Omental fat pad (tissue), 4 donors: ENCODE data around the gene GFPT1. TPM values are rescaled to one million over a fixed set of nuclear protein-coding genes. Genes with fewer than 3 reads are reported as not detected.

Experiments used
- ATAC-seq: fragments of 150-250 bp; one replicate; pipeline ENCODE4 v1.9.1; 2016; ENCODE audit warnings: mild to moderate bottlenecking, moderate library complexity; ENCODE audit not compliant: low FRiP score
- DNase-seq: peaks from one replicate; pipeline ENCODE4 v3.0.0-alpha.2; 2019; ENCODE audit warnings: low spot score
- CTCF ChIP-seq, 3 donors: fragments of 450-650 bp; IDR thresholded peaks; one replicate each; pipeline ENCODE4 v1.5.1; 2016 to 2017; ENCODE audit warnings: antibody characterized with exemption in 3 of 3, mild to moderate bottlenecking in 3 of 3, moderate library complexity in 2 of 3
- total RNA-seq, 4 donors: library from RNA; depleted of rRNA; stranded (reverse); fragments of >200 nt; gene quantifications; one replicate each; pipeline ENCODE4 v1.1.0, GENCODE V29; 2016

Gene GFPT1
- total RNA-seq, 4 donors from 2014 or later: 32.9 to 105 (median 54.5) TPM

DNA sequence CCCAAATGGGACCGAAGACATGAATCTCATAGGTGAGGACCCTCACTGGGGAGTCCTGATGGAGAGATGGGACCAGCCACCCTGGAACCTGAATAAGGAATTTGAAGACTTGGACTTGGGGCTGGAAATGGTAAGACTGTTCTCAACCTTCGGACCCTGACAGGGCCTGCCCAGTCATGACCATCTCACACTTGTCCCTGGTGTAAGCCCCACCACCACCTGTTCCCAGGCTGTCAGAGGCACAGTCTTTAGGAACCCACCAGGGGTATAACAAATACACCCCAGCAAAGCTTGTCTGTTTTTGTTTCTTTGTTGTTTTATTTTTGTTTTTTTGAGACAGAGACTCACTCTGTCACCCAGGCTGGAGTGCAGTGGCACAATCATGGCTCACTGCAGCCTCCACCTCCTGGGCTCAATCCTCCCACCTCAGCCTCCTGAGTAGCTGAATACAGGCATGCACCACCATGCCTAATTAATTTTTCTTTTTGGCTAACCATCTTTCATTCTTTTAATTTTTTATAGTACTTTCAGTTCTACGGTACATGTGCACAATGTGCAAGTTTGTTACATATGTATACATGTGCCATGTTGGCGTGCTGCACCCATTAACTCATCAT lies 106.1 kb downstream of the GFPT1 start:
- DNase-seq: no peak
- no peak for ATAC-seq
- no peak for TF ChIP-seq CTCF (IDR thresholded peaks at IDR 0.05)

GRCh38 chr2:69279931-69280681 lies 106.9 kb downstream of the GFPT1 start:
- ATAC-seq (no peak), DNase-seq (no peak)
- no peak for TF ChIP-seq CTCF (IDR thresholded peaks at IDR 0.05)

GRCh38 chr2:69279211-69279610 lies 107.8 kb downstream of the GFPT1 start:
- no peak for DNase-seq
- TF ChIP-seq CTCF (IDR thresholded peaks at IDR 0.05): no peak
- no peak for ATAC-seq

- no peak for DNase-seq
- no peak for TF ChIP-seq CTCF (IDR thresholded peaks at IDR 0.05)
- no peak for ATAC-seq
These were observed 108.7 kb downstream of the GFPT1 start for GRCh38 chr2:69278366-69278765.

GRCh38 chr2:69275490-69275889 lies 111.5 kb downstream of the GFPT1 start:
- no peak for ATAC-seq
- no peak for DNase-seq
- TF ChIP-seq CTCF (IDR thresholded peaks at IDR 0.05): no peak

DNA sequence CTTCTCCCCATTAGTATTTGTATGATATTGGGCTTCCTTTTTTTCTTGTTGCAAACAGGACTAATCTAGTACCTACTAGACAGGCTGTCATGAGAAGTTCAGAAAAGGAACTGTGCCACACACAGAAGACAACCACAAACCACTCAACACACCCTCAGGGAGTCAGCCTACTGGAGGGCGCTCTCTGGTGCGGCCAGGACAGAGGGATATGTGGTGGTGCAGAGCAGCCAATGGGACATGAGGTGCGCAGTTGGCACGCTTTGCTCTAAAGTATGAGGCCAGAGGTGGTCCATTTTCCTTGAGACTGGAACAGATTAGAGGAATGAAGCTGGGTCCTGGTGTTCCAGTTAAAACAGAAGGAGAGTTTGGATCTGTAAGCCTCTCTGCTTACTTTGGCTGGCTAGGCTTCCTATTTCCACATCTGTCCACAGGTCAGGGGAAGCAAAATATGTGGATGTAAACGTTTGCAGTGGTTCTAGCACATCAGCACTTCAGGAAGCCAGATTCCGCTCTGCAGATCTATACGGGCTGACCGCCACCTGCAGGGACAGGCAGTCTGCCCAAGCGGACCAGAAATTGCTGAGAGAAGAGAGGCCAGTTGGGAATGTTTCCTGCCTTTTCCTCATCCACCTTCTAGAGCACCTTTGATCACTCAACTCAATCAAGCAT lies 114.1 kb downstream of the GFPT1 start:
- ATAC-seq: no peak
- TF ChIP-seq CTCF (IDR thresholded peaks at IDR 0.05): no peak

More for the DNA sequence above, 114.1 kb downstream of the GFPT1 start:
- DNase-seq: no peak
